Stomach (tissue), 9 donors: ENCODE results near the gene BCAS1. TPM values are rescaled to one million over a fixed set of nuclear protein-coding genes. Genes with fewer than 3 reads are reported as not detected.

Source experiments
- DNase-seq, 2 donors: peaks; one replicate each; pipeline versions ENCODE4 v3.0.0 to v3.0.0-alpha.2; 2013 to 2019
- H3K27ac ChIP-seq, 5 donors: fragments of 200-600 bp in 4 of 5; sonication (generic) in 4 of 5; one replicate each; pipeline ENCODE4 v1.5.1; 2013 to 2019; ENCODE audit warnings: mild to moderate bottlenecking in 1 of 5, moderate library complexity in 1 of 5
- H3K27me3 ChIP-seq, 3 donors: fragments of 200-600 bp; sonication (generic); one replicate each; pipeline ENCODE4 v1.5.1; 2017 to 2019; ENCODE audit warnings: mixed run types in 1 of 3
- H3K36me3 ChIP-seq, 4 donors: fragments of 200-600 bp; sonication (generic); 1 replicate in 3 of 4; 2 replicates in 1 of 4; pipeline ENCODE4 v1.5.1; 2016 to 2019
- H3K4me1 ChIP-seq, 4 donors: fragments of 200-600 bp; sonication (generic); one replicate each; pipeline ENCODE4 v1.5.1; 2016 to 2019
- H3K4me3 ChIP-seq, 4 donors: fragments of 200-600 bp; sonication (generic) in 3 of 4; one replicate each; pipeline ENCODE4 v1.5.1; 2016 to 2019; ENCODE audit warnings: mild to moderate bottlenecking in 1 of 4
- H3K9me3 ChIP-seq, 4 donors: fragments of 200-600 bp; sonication (generic); one replicate each; pipeline ENCODE4 v1.5.1; 2016 to 2019
- EP300 ChIP-seq: sonication (generic); formaldehyde crosslinking; IDR thresholded peaks from one replicate; pipeline ENCODE4 v1.6.1; 2017; ENCODE audit warnings: antibody characterized with exemption
- POLR2A ChIP-seq, 4 donors: fragments of 450-650 bp; IDR thresholded peaks; one replicate each; pipeline ENCODE4 v1.6.1; 2016; ENCODE audit warnings: antibody characterized with exemption in 4 of 4, control low read depth in 2 of 4, mild to moderate bottlenecking in 1 of 4, moderate library complexity in 1 of 4
- POLR2AphosphoS5 ChIP-seq, 3 donors: sonication (generic); formaldehyde crosslinking; IDR thresholded peaks; one replicate each; pipeline ENCODE4 v1.6.1; 2016; ENCODE audit warnings: antibody characterized with exemption in 3 of 3
- WGBS, 5 donors: extraction: QIAGEN DNeasy Blood & Tissue Kit in 3 of 5; methylation state at CpG; one replicate each; pipeline versions ENCODE4 v1.1.5 to v1.1.7; 2013 to 2018; 5-methylcytosine and 5-hydroxymethylcytosine counted together
- intact Hi-C: fragments of 100-400 bp; cut with DNase I; formaldehyde crosslinking; loops from one replicate; pipeline ENCODE4 v1.15.1; 2023; ENCODE audit warnings: low total_unique reads
- polyA plus RNA-seq, 3 donors: library from polyadenylated mRNA; stranded (reverse); fragments of 200-250 nt; gene quantifications; one replicate each; pipeline ENCODE4 v1.2.3, GENCODE V29; 2013
- total RNA-seq, 5 donors: library from RNA; depleted of rRNA; stranded (reverse); fragments of >200 nt; gene quantifications; one replicate each; pipeline versions ENCODE4 v1.1.0 to v1.2.3, GENCODE V29; 2014 to 2016
- TF ChIP-seq, protein P1 (sequence below), 7 experiments: fragments of 450-650 bp in 4 of 7; fragments of 200-600 bp in 3 of 7; sonication (generic) in 3 of 7; IDR thresholded peaks; one replicate each; pipeline ENCODE4 v1.5.1; 2016 to 2019; ENCODE audit warnings: antibody characterized with exemption in 7 of 7, control low read depth in 2 of 7, mild to moderate bottlenecking in 1 of 7
- donor health status: healthy with polysubstance abuse.
- donor health status: Bipolar disorder and iron deficiency.
- donor health status: healthy.

Gene BCAS1
- total and polyA plus RNA-seq, 8 donors, result 6.3 to 145 (median 84.6) TPM

DNA sequence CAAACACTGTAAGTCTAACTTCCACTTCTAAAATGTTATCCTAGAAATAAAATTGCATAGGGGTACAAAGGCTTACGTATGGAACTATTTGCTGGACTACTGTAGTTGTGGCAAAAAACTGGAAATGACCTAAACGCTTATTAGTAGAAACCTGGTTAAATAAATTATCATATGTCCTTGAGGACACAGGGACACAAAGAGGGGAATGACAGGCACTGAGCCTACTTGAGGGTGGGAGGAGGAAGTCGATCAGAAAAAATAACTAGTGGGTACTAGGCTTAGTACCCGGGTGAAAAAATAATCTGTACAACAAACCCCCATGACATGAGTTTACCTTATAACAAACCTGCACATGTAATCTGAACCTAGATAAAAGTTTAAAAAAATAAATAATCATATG lies 28.4 kb downstream of the BCAS1 start:
- H3K27me3 ChIP-seq, result no peaks in the 10 kb centered on the region
- TF ChIP-seq, protein P1, sequence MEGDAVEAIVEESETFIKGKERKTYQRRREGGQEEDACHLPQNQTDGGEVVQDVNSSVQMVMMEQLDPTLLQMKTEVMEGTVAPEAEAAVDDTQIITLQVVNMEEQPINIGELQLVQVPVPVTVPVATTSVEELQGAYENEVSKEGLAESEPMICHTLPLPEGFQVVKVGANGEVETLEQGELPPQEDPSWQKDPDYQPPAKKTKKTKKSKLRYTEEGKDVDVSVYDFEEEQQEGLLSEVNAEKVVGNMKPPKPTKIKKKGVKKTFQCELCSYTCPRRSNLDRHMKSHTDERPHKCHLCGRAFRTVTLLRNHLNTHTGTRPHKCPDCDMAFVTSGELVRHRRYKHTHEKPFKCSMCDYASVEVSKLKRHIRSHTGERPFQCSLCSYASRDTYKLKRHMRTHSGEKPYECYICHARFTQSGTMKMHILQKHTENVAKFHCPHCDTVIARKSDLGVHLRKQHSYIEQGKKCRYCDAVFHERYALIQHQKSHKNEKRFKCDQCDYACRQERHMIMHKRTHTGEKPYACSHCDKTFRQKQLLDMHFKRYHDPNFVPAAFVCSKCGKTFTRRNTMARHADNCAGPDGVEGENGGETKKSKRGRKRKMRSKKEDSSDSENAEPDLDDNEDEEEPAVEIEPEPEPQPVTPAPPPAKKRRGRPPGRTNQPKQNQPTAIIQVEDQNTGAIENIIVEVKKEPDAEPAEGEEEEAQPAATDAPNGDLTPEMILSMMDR (IDR thresholded peaks at IDR 0.05), result no peak
- no peak for TF ChIP-seq EP300
- no peak for TF ChIP-seq POLR2AphosphoS5 (IDR thresholded peaks at IDR 0.05)
- no peak for TF ChIP-seq POLR2A (IDR thresholded peaks at IDR 0.05)
- intact Hi-C loops, result no loop called here
- DNase-seq, result no peak
- H3K36me3 ChIP-seq, result no peaks in the 10 kb centered on the region
- no peak overlapping the region for H3K4me3 ChIP-seq
- 80 to 87% (median 82%) methylated on average over 4 of the region's 4 CpGs for WGBS, 5 donors
- no peaks in the 10 kb centered on the region for H3K4me1 ChIP-seq
- no peak overlapping the region for H3K27ac ChIP-seq
- H3K9me3 ChIP-seq, result no peaks in the 10 kb centered on the region

DNA sequence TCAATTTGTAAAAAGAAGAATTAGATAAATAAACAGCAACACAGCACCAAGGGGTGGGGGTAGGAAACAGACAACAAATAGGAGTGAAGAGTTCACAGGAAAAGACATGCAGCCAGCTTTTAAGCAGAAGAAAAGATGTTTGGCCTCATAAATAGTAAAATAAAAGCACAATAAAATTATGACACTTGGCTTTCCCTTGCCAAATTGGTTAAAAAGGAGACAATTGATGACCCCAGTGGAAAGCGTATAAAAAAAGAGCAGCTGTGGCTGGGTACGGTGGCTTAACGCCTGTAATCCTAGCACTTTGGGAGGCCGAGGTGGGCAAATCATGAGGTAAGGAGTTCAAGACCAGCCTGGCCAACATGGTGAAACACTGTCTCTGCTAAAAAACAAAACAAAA lies 29.1 kb downstream of the BCAS1 start:
- no peaks in the 10 kb centered on the region for H3K9me3 ChIP-seq
- WGBS, 5 donors, result 92 to 97% (median 94%) methylated on average over 4 of the region's 4 CpGs
- intact Hi-C loops, result no loop called here
- H3K36me3 ChIP-seq, result no peaks in the 10 kb centered on the region
- no peaks in the 10 kb centered on the region for H3K4me1 ChIP-seq
- no peak for DNase-seq
- TF ChIP-seq POLR2A (IDR thresholded peaks at IDR 0.05) (no peak), EP300 (no peak), POLR2AphosphoS5 (IDR thresholded peaks at IDR 0.05) (no peak)
- TF ChIP-seq, protein P1 (IDR thresholded peaks at IDR 0.05), result no peak
- no peak overlapping the region for H3K27ac ChIP-seq
- no peak overlapping the region for H3K4me3 ChIP-seq
- H3K27me3 ChIP-seq, result no peaks in the 10 kb centered on the region

DNA sequence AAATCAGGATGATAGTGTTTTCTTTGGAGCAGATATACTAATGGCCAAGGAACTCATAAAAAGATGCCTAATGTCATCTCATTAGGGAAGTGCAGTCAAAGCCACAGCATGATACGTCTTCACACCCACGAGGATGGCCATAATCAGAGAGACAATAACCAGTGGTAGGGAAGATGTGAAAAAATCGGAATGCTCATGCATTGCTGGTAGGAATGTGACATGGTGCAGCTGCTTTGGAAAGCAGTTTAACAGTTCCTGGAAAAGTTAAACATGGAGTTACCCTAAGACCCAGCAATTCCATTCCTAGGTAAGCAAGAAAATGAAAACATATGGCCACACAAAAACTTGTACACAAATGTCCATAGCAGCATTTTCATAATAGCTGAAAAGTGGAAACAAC lies 29.9 kb downstream of the BCAS1 start:
- Histone ChIP-seq H3K36me3 (no peaks in the 10 kb centered on the region), H3K9me3 (no peaks in the 10 kb centered on the region), H3K27ac (no peak overlapping the region), H3K27me3 (no peaks in the 10 kb centered on the region), H3K4me3 (no peak overlapping the region), H3K4me1 (no peaks in the 10 kb centered on the region)
- WGBS, 5 donors, result 63 to 86% (median 67%) methylated on average over 3 of the region's 3 CpGs; no CpG with 5 or more reads in 1 of the 5 donors
- TF ChIP-seq, protein P1 (IDR thresholded peaks at IDR 0.05), result no peak
- TF ChIP-seq EP300 (no peak), POLR2A (IDR thresholded peaks at IDR 0.05) (no peak), POLR2AphosphoS5 (IDR thresholded peaks at IDR 0.05) (no peak)
- intact Hi-C loops, result no loop called here
- DNase-seq, result peak in 1 of 2 donors; percentile 56

DNA sequence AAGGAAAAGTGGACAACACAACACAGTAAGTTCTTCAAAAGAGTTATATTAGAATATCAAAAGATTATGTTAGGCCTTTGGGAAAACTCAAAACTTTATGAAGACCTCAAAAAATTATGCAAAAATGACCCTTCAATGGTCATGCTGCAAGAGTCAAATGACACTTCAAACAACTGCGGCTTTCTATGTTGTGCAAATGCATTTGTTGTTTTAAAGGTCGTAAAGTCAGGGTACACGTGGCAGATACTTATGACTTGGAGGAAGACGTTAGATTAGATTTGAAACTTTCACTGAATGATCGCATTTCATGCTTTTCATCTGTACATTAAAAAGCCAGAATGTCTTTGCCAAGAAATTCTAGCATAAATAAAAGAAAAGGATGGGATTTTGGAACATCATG lies 31.4 kb downstream of the BCAS1 start:
- intact Hi-C loops, result no loop called here
- Histone ChIP-seq H3K4me1 (no peaks in the 10 kb centered on the region), H3K4me3 (no peak overlapping the region), H3K36me3 (no peaks in the 10 kb centered on the region), H3K9me3 (no peaks in the 10 kb centered on the region), H3K27me3 (no peaks in the 10 kb centered on the region), H3K27ac (no peak overlapping the region)
- no peak for DNase-seq
- 7 to 62% (median 46%) methylated on average over 2 to 5 of the region's 5 CpGs for WGBS, 5 donors
- no peak for TF ChIP-seq POLR2AphosphoS5 (IDR thresholded peaks at IDR 0.05)

DNA sequence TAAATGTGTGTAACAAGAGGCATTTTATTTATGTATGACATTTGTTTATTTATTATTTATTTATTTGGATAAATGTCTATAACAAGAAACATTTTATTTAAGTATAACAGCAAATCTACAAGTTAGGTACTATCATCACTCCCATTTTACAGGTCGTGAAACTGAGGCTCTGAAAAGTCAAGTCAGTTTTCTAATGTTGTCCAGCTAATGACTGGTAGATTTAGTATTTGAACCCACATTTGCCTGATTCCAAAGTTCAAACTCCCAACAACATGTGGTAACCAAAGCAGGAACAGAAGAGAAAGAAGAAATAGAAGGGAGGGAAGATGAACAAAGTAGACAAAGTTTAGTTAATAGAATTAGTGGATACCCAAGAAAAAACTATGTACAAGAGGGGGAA lies 32.9 kb downstream of the BCAS1 start:
- peaks cover 0 to 5% (median 0%) of the 10 kb centered on the region in 4 donors for H3K9me3 ChIP-seq
- H3K4me1 ChIP-seq, result no peaks in the 10 kb centered on the region
- H3K4me3 ChIP-seq, result no peak overlapping the region
- intact Hi-C loops, result no loop called here
- no peaks in the 10 kb centered on the region for H3K27me3 ChIP-seq
- H3K27ac ChIP-seq, result no peak overlapping the region
- H3K36me3 ChIP-seq, result no peaks in the 10 kb centered on the region
- TF ChIP-seq EP300 (no peak), POLR2A (IDR thresholded peaks at IDR 0.05) (no peak), POLR2AphosphoS5 (IDR thresholded peaks at IDR 0.05) (no peak)
- TF ChIP-seq, protein P1 (IDR thresholded peaks at IDR 0.05), result no peak
- no peak for DNase-seq
- 0 to 100% (median 78%) methylated on average over 1 of the region's 1 CpG; no CpG with 5 or more reads in 1 of the 5 donors for WGBS, 5 donors
